ENCODE data around the gene TRIM63.

DNA sequence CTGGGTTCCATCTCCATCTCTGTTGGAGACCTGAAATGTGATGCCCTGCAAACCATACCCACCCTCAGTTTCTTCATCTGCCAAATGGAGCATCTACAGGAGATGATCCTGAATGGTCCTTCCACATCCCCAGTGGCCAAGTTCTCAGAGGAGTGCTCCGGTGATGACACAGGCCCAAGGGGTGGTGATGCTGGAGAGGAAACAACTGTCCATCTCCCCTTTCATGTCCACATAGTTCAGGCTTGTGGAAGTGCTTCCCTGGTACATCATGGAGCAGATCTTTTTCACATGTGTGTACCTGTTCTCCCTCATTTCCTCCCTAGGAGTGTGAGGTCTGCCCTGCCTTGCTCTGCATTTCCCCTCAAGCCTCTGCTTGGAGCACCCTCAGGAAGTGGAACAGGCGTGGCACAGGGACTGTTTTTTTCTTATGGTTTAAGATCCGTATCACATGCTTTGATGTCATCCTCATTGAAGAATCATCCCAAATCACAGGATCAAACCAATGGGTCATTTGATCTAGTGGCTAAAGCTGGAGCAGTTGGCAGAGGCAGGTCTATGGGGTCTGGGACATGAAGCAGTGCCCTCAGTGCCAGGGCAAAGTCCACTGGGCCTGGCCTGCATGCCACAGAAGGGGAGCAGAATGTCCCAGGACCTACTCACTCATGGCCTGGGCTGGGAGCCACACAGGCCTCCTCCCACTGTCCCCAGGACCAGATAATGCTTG is 8.2 kb upstream of the TRIM63 start:
- no peak for TF ChIP-seq CEBPB (IDR thresholded peaks at IDR 0.05)
- TF ChIP-seq, protein P1, sequence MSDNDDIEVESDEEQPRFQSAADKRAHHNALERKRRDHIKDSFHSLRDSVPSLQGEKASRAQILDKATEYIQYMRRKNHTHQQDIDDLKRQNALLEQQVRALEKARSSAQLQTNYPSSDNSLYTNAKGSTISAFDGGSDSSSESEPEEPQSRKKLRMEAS (IDR thresholded peaks at IDR 0.05) = no peak
- TF ChIP-seq, protein P2, sequence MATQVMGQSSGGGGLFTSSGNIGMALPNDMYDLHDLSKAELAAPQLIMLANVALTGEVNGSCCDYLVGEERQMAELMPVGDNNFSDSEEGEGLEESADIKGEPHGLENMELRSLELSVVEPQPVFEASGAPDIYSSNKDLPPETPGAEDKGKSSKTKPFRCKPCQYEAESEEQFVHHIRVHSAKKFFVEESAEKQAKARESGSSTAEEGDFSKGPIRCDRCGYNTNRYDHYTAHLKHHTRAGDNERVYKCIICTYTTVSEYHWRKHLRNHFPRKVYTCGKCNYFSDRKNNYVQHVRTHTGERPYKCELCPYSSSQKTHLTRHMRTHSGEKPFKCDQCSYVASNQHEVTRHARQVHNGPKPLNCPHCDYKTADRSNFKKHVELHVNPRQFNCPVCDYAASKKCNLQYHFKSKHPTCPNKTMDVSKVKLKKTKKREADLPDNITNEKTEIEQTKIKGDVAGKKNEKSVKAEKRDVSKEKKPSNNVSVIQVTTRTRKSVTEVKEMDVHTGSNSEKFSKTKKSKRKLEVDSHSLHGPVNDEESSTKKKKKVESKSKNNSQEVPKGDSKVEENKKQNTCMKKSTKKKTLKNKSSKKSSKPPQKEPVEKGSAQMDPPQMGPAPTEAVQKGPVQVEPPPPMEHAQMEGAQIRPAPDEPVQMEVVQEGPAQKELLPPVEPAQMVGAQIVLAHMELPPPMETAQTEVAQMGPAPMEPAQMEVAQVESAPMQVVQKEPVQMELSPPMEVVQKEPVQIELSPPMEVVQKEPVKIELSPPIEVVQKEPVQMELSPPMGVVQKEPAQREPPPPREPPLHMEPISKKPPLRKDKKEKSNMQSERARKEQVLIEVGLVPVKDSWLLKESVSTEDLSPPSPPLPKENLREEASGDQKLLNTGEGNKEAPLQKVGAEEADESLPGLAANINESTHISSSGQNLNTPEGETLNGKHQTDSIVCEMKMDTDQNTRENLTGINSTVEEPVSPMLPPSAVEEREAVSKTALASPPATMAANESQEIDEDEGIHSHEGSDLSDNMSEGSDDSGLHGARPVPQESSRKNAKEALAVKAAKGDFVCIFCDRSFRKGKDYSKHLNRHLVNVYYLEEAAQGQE (IDR thresholded peaks at IDR 0.05; ENCODE audit: low read depth) = no peak
- TF ChIP-seq NFIC (IDR thresholded peaks at IDR 0.05) = no peak
- no peak for TF ChIP-seq FOXM1 (IDR thresholded peaks at IDR 0.05; ENCODE audit: borderline replicate concordance, low read depth)
- TF ChIP-seq EP300 (IDR thresholded peaks at IDR 0.05; ENCODE audit: borderline replicate concordance) = no peak
- TF ChIP-seq RAD21 (IDR thresholded peaks at IDR 0.05; ENCODE audit: low read depth) = no peak
